Stimulated activated CD4-positive, alpha-beta T cell treated with anti-CD3 and anti-CD28 coated beads, Interleukin-1b, Interleukin-23, amount 100 ng/mL, for 48 hours (primary cell): ENCODE results near the gene ACBD4.
"Not testable (repeated sequence)": the region's sequence is repeated elsewhere in the genome, so short reads cannot be mapped to it uniquely, and the experiment has no call there.

Source experiments
- DNase-seq: peaks from one replicate; pipeline ENCODE4 v3.0.0-alpha.2; 2020

The ACBD4 gene

DNA sequence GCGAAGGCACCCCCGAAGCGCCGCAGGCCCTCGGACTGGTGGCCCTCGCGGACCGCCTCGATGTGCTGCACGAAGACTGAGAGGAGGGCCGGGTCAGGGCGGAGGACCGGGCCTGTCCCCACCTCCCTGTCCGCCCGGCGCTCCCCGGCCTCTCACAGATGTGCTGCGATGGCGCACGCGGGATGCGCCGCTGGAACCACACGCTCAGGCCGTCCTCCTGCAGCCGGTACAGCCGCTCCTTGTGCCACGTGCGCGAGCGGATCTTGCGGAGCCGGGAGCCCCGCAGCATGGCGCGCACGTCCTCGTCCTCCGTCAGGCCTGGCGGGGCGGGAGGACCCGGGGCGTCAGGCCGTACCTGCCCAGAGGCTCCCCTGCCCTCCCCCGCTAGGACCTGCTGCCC lies 14.4 kb upstream of the ACBD4 start:
- no peak for DNase-seq

DNA sequence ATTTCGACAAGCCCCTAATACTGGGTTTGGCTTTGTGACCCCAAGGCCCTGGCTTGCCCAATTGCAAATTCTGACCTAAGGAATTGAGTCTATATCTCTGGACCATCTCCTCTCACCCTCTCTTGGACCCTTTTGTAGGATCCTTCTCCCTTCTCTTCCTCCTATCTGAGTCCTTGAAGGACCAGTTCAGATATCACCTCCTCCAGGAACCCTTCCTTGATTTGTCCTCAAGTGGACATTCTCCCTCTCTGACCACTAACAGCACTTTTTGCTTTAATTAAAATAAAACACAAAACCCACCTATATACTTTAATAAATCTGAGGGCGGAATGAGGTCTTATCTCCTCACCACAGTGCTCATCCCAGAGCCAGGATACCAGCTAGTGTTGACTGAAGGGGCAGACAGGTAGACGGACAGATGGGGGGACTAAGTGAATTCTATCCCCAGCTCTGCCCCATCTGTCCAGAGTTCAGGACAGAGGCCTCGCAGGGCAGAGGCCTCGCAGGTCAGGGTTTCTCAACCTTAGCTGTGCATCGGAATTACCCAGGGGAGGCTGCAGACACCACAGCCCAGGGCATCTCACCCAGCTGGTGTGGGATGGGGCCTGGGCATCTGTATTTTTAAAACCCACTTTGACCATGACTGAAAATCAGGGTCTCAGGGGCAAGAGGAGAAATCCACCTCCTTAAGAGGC lies 12.3 kb upstream of the ACBD4 start:
- no peak for DNase-seq

DNA sequence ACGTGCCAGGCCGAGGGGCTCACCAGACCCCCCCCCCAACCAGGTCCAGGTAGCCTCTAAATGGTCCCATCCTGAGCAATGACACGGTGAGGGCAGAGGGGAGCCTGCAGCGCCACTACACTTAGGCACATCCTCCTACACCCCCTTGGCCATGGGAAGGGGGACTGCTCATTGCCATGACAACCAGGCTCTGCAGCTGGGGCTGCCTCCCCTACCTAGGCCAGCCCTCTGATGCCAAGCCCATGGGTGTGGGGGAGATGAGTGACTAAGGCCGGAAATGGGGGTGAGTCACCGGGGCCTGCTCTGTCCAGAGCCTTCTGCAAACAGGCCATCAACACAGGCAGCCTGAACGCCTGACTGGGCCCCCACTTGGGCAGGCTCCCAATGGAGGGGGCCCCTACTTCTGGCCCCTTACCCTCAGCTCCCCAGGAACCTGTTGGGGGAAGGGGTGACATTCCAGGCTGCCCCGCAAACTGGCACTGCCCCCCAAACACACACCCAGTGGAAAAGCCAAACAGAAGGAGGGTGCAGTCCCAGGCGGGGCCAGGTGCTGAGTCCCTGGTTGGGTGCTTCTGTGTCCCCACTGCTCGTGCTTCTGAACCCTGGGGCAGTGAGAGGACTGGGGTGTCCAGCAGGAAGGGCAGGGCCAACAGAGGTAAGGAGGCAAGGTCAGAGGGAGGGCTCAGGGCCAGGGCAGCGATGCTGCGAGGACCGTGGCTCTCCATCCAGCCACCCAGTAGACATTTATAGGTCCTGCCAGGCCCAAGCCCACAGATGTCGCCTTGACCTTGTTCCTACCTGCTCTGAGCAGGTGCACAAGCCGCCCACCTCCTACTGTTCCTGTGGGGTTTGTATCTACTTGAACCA lies 11.3 kb upstream of the ACBD4 start:
- no peak for DNase-seq

DNA sequence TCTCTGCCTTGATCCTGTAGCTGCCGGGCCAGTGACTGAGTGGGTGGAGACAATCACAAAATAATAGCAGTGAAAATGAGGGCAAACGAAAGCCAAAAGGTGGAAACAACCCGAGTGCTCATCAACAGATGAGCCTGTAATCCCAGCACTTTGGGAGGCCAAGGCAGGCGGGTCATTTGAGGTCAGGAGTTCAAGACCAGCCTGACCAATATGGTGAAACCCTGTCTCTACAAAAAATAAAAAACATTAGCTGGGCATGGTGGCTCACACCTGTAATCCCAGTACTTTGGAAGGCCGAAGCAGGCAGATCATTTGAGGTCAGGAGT lies 10.7 kb upstream of the ACBD4 start:
- not testable (repeated sequence) for DNase-seq

DNA sequence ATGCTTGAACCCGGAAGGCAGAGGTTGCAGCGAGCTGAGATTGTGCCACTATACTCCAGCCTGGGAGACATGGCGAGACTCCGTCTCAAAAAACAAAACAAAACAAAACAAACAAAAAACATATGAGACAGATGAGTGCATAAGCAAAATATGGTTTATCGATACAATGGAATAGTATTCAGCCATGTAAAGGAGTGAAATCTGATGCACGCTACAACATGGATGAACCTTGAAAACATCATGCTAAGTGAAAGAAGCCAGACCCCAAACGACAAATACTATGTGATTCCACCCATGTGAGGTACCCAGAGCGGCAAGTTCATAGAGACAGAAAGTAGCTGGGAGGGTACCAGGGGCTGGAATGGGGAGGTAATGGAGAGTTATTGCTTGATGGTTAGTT lies 10.0 kb upstream of the ACBD4 start:
- DNase-seq, result no peak

DNA sequence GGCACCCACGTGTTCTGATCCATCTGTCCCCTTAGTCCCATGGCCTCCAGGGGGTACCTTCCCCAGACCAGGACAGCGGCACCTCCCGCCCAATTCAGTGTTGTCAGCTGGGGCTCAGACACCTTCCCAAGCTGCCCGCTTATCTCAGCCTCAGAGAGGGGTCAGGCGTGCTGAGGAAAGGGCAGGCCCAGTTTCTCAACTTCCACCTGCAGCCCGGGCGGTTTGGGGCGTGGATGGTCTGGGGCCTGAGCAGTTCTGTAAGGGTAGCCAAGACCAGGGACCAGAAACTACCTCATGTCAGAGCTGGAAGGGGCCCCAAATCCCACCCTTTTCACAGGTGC lies 8.3 kb upstream of the ACBD4 start:
- DNase-seq, result no peak

DNA sequence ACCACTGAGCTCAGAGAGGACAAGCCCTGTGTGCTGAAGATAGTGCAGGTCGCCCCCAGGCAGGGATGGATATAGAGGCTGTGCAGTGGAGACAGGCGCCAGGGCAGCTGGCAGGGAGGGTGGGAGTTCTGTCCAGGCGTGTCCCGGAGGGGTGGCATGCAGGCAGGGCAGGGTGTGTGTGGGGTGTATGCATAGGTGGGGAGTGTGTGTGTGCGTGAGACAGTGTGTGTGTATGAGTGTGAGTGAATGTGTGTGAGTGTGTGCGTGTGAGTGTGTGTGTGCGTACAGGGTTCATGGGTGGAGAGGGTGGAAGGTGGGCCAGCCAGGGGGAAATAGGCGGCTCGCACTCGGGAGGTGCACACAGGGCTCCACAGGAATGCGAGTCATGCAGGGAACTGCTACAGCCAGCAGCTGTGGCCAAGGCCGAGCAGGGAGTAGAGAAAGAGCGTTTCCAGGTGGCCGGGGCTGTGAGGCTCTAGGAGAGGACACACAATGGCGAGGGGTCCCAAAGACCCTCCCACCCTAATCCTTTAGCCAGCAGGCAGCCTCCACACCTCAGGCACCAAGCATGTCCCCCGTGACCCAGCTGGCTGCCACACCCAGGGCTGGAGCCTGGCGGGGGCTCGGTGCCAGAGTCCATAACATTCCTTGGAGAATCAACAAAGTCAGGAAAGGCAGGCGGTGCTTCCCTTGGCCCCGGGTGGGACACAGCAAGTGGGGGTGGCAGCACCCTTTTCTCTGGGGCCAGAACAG lies 7.8 kb upstream of the ACBD4 start:
- no peak for DNase-seq

DNA sequence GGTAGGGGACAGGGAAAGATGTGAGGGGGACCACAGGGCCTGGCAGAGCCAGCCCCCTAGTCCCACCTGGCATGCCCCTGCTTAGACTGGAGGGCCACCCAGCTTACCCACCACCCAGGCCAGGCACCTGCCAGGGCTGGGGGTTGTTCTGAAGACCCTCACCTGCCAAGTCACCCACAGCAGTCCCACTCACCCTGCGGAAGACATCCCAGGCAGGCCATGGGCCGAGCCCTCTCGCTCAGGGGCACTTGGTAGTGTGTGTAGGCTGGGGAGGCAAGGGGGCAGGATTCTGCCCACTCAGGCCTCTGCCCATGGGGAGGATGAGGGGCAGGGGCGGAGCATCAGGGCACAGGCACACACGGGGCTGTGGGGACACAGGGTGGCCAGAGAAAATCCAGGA lies 7.2 kb upstream of the ACBD4 start:
- DNase-seq, result no peak

DNA sequence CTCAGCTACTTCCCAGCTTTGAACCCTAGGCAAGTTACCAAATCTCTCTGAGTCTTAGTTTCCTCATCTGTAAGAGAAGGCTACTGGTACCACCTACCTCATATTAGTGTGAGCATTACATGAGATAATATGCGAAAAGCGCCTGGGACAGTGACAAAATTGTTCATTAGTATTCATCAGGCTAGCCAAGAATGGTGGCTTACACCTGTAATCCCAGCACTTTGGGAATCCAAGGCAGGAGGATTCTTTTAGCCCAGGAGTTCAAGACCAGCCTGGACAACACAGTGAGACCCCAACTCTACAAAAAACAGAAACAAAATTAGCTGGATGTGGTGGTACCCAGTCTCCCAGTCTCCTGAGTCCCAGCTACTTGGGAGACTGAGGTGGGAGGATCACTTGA lies 6.5 kb upstream of the ACBD4 start:
- DNase-seq, result no peak

DNA sequence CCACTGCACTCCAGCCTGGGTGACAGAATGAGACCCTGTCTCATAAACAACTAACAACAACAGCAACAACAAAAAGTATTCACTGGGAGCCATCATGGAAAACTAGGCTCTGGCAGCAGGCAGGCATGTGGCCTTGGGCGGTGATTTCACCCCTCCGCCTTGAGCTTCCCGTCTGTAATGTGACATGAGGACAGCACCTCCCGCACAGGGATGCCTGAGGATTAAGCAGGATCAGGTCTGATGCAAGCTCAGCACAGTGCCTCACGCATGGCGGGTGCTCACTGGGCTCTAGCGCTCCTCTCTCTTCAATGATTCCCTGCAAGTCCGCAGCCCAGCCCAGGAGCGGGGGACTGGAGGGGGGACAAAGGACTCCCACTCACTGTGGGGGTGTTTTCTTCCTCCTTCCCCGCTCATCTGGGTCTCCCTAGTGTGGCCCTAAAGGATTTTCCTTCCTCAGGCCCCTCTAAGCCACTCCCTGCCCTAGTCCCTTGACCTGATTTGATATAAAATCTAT lies 6.0 kb upstream of the ACBD4 start:
- DNase-seq, result no peak

DNA sequence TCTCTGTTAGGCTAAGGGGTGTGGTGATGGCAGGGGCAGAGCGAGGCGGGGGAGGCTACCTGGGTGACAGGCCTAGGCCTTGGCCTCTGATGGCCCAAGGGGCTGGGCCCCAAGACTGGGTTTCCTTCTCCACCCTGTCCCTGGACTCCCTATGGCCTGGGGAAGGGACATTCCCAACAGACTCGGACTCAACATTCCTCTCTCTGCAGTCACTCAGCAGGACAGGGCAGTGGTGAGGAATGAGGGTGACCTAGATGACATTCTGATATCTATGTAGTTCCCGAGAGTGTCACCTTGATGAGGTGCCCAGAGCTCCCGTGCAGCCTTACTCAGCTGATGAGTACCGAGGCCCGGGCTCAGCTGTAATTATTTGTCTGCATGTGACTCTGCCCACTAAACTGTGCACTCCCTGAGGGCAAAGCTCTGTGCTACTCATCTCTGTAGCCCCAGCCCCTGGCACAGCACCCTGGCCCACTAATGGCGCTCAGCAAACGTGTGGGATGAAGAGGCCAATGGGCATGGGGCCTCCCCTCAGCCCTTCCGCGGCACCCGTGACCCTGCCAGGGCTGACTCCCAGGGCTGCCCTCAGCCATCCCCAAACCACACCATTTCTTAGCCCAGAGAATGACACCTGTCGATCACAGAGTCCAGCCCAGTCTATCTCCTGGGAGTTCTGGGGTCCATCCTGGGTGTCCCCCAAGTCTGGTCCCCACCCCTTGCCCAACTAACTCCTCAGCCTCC lies 5.4 kb upstream of the ACBD4 start:
- DNase-seq, result no peak

DNA sequence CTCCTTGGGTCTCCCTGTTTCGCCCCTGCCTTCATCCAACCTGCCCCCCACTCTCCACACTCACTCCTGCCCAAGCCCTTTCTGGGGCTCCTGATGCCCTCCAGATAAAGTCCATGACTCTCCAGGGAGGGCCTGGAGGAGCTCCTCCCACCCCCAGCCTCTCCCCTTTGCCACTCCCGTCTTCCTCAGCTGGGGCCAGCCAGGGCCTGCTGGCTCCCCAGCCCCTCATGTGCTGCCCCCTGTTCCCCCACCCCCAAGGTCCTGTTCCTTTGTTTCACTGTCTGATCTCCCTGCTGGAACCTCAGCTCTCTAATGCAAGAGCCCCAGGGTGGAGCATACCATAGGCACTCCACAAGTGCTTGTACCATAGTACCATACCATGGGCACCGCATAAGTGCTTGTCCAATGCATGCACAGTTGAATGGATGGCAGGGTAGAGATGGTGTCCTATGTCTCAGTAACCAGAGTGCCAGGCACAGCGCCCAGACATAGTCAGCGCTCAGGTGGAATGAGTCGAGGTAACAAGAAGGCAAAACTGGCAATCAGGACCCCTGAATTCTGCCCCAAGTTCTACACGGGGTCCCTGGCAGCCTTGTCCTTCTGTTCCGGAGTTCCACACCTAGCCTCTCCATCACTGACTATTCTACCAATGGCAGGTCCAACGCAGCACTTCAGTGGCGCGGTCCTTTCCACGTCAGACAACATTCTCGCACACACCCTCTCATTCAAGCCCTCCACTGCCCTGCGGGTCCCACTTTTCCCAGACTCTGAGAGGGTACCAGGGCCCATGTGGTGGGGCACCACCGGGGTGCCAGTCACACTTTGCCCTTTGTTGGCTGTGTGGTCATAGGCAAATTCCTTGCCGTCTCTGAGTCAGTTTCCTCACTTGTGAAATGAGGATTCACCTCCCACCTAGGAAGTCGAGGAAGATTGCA lies 4.5 kb upstream of the ACBD4 start:
- no peak for DNase-seq

DNA sequence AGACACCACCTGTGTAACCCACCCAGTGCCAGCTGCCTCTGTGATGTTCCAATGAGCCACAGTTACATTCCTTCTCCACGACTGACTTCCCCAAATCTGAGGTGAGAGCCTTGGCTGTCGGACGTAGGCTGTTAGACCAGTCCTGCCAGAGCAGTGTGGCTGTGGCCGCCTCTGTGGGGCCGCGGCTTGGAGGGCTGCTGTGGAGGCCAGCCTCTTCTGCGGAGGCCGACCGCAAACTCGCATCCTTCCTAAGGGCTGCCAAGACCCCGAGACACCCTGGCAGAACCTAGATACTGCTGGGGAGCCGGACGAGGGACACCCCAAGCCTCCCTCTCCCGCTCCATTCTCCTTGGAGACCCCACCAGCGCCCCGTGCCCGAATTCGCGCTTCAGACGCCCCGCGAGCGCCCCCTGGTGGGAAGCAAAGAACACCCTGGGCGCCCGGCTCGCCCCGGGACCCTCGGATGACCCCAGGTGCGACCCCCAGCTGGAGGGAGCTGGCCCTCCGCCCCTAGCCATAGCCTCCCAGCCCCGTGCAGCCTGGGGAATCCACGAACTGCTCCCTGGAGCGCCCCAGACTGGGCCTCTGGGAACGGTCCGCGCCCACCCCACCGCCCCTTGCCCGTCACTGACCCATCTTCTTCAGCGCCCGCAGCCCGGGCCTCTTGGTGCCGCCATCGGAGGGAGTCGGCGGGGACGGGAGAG lies 3.7 kb upstream of the ACBD4 start:
- DNase-seq, result peak; percentile 46

DNA sequence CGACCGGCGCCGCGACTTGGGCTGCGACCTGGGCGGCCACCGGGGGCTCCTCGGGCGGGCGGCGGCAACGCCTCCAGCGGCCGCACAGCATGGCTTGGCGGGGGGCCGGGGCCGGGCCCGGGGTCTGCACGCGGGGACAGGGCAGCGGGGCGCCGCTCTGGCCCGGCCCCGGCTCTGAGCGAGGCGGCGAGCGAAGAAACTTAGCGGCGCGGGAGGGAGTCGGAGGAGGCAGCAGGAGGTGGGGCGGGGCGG lies 3.2 kb upstream of the ACBD4 start, which contains the start of gene PLCD3:
Gene PLCD3, minus strand, starts transcription at position 196 of the 252 bp plus-strand sequence. Its CDS starts 105 bp downstream, at position 91.
- DNase-seq, result no peak

DNA sequence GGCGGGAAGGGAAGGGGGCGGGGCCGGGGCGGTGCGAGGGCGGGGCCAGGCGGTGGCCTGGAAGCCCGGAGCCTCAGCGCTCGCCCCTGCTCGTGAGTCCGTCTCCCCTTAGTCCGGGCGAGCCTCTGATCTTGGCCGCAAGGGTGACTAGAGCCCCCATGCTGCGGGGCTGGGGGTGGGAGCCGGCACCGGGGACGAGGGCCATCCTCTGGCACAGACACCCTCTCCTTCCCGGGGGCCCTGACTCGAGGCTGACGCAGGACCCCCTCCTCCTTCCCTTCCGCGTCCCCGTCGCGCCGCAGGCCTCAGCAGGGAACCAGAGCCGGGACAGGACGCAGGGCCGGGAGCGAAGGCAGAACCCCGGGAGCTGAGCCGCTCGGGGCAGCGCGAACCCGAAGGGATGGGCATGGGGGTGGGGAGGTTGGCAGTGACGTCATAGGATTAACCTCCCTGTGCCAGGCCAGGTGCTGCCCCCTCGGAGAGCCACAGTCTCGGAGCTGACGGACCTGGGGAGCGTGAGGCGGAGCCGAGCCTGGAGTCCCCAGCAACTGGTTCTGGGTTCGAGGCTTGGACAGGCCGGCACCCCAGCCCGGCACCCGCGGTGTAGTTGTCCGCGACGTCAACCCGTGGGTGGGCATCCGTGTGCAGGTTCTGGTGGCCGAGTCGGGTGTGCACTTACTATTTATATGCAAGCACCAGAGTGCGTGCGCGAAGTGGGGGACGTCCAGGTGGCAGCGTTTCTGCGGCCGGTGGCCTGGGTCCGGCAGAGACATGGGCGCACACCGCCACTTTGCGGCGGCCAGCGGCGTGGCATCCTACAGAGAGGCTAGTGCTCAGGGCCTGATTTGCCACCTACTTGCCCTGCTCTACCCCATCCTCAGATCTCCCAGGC lies 2.7 kb upstream of the ACBD4 start:
- peak; percentile 56 for DNase-seq

DNA sequence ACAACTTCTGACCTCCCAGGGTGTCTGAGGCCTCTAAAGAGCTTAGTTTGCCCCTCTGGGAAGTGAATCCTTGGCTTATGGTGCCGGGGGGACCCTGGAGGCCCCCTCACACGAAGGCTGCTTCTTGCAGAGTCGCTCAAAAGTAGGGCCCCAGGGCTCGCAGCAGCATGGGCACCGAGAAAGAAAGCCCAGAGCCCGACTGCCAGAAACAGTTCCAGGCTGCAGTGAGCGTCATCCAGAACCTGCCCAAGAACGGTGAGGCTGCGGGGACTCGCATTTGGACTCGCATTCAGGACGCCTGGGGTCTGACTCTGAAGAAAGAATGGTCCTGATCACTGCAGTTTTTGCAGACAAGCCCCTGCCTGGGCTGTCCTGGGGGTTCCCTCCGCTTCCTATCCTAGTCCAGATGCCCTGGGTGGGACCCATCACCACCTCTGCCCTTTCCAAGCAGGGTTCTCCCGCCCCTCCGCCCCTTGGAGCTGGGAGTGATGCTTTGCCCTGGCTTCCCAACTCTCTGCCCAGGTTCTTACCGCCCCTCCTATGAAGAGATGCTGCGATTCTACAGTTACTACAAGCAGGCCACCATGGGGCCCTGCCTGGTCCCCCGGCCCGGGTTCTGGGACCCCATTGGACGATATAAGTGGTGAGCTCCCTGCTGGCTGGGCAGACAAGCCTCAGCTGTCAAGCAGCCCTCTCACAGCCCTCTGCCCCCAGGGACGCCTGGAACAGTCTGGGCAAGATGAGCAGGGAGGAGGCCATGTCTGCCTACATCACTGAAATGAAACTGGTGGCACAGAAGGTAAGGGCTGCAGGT lies 698 bp downstream of the ACBD4 start:
- DNase-seq, result no peak

DNA sequence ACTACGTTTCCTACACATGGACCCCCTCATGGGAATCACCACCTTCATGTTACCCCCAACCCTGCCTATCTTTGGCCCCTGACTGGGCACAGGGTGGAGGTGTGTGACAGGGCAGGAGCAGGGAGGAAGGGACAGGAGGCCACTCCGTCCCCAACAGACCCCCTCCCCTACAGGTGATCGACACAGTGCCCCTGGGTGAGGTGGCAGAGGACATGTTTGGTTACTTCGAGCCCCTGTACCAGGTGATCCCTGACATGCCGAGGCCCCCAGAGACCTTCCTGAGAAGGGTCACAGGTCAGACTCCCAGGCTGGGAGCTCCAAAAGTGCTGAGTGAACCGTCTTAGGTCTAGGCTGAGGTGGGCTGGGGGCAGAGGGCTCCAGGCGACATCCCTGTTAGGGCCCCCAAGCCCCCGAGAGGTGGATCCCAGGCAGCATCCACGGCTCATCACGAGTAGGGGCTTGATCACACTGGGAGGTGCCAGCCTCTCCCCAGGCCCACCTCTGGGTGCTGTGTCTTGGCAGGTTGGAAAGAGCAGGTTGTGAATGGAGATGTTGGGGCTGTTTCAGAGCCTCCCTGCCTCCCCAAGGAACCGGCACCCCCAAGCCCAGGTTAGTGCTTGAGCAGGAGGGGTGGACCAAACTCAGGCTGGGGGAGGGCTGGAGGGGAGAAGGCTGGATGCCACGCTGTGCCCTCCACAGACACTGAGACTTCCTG lies 1.5 kb downstream of the ACBD4 start:
- no peak for DNase-seq

DNA sequence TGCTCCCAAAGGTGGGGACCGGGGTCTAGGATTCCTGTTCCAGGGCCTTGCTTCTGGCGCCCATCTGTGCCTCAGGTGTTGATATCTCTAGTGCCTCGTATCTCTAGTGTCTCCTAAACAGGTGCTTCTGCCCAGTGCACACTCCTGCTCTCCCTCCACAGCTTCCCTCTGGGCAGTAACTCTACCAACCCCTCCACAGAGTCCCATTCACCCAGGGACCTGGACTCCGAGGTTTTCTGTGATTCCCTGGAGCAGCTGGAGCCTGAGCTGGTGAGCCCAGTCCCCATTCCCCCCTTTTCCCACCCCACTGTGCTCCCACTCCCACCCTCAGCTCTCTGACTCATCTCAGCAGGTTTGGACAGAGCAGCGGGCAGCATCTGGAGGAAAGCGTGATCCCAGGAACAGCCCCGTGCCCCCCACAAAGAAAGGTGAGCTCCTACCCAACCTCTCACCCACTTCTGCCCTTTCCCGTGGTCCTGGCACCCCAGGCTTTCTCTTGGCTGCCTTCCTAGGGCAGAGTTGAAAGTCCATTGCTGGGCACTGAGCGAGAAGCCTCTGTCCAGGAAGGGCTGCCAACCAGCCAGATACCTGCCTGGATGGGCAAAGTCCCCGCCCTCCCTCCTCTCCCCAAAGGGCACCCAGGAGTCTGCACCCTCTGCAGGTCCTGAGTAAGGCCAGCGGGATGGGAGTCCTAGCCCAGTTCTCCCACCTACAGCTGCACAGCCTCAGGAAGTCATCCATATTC lies 2.2 kb downstream of the ACBD4 start:
- no peak for DNase-seq
